ENCODE measurements around the gene CTDSP1.

Gene CTDSP1

GRCh38 chr2:218399391-218400166 is at the start of gene CTDSP1:
CTDSP1 (plus strand) TSS chr2:218399868; CDS start chr2:218400091, 223 bp downstream.
- TF ChIP-seq CTCF (IDR thresholded peaks at IDR 0.05; ENCODE audit: extremely low read depth, missing control alignments) = no peak
- DNase-seq (ENCODE audit: low spot score) = peak; percentile 94

- TF ChIP-seq CTCF (IDR thresholded peaks at IDR 0.05; ENCODE audit: extremely low read depth, missing control alignments) = no peak
- no peak for DNase-seq (ENCODE audit: low spot score)
Measured at GRCh38 chr2:218354045-218354444, 45.6 kb upstream of the CTDSP1 start.

DNA sequence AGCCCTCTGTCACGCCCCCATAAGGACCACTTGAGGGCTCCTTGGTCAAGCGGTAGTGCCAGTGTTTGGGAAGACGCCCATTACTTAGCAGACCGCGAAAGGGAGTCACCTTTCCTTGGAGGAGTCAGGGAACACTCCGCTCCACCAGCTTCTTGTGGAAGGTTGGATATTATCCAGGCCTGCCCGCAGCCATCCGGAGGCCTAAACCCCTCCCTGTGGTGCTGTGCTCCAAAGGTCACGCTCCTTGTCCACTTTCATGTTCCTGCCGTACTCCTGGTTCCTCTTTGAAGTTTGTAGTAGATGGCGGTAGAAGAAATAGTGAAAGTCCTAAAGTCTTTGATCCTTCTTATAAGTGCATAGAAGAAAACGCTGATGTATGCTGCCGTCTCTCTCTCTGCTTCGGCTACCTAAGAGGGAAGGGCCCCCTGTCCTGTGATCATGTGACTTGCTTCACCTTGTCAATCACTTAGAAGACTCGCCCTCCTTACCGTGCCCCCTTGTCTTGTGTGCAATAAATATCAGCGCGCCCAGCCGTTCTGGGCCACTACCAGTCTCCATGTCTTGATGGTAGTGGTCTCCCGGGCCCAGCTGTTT is 44.7 kb upstream of the CTDSP1 start:
- no peak for DNase-seq (ENCODE audit: low spot score)
- no peak for TF ChIP-seq CTCF (IDR thresholded peaks at IDR 0.05; ENCODE audit: extremely low read depth, missing control alignments)

DNA sequence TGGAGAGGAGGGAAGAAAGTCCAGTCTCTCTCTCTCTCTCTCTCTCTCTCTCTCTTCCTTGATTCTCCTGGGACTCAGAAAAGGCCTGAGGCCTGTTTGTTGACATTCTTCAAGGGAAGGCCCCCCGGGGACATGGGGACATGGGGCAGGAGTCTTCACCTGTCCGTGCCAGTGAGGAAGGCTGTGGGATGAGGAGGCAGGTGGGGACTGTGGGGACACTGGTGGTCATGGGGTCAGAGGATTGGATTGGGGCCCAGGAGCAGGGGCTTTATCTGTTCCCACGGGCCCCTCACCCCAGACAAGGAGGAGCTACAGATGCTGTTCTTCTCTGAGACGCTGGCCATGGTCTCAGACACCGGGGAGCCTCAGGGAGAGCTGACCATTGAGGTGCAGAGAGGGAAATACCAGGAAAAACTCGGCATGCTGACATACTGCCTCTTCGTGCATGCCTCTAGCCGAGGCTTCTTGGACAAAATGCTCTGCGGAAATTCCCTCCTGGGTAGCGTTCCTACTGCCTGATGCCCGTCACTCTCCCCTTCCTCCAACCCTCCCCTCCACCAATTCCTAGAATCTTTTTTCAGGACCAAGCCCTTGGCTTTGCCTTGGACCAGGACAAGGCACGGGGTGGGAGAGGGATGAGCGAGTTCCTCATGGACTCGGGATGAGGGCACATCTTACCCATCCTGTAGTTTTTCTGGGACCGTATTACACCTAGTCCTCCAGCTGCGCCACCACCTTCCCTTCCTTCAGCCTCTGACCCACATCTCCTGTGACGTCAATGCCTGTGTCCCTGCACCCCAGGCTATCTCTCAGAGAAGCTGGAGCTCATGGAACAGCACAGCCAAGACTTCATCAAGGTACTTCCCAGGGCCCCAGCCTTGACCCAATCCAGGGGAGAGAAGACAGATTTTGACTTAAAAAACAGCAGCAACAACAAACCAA is 42.2 kb upstream of the CTDSP1 start:
- DNase-seq (ENCODE audit: low spot score) = no peak
- no peak for TF ChIP-seq CTCF (IDR thresholded peaks at IDR 0.05; ENCODE audit: extremely low read depth, missing control alignments)

DNA sequence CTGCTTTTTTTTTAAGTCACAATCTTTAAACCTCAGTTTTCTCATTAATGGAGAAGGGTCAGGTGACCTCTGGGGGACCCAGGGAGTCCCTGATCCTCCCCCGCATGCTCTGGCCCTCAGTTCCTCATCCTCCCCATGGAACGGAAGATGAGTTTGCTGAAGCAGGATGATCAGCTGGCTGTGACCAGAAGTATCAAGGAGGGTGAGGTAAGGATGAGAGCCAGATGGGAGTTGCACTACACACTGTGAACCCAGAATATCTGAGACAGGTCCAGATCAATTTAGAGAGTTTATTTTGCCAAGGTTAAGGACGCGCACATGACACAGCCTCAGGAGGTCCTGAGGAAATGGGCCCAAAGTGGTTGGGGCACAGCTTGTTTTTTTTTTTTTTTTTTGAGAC is 39.2 kb upstream of the CTDSP1 start:
- no peak for TF ChIP-seq CTCF (IDR thresholded peaks at IDR 0.05; ENCODE audit: extremely low read depth, missing control alignments)
- DNase-seq (ENCODE audit: low spot score) = no peak

DNA sequence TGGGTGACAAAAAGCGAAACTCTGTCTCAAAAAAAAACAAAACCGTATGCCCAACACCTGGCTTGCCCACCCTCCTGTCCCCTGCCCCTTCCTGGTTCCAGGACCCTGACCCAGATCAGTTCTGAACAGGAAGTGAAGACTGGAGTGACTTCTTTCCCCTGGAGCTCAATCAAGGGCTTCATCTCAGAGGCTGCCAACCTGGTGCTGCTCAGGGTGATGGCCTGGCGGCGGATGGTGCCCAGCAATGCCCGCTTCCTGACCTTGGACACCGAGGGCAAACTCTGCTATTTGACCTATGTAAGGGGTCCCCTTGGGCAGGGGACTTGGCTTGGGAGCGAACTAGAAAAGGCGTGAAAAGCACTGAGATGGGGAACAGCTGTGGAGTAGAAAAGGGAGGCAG is 37.1 kb upstream of the CTDSP1 start:
- no peak for DNase-seq (ENCODE audit: low spot score)
- no peak for TF ChIP-seq CTCF (IDR thresholded peaks at IDR 0.05; ENCODE audit: extremely low read depth, missing control alignments)
